RCC 7860 (cell line): ENCODE results near the gene BNC2.
"Not testable (repeated sequence)": the region's sequence is repeated elsewhere in the genome, so short reads cannot be mapped to it uniquely, and the experiment has no call there.

Experiments
- DNase-seq: peaks from one replicate; pipeline ENCODE4 v3.0.0-alpha.2; 2015; ENCODE audit warnings: low spot score
- FAIRE-seq: peaks from 2 replicates; lab custom pipeline; 2012; peaks lifted over from hg19 to GRCh38; lab: Jason Lieb, UNC

The BNC2 gene

DNA sequence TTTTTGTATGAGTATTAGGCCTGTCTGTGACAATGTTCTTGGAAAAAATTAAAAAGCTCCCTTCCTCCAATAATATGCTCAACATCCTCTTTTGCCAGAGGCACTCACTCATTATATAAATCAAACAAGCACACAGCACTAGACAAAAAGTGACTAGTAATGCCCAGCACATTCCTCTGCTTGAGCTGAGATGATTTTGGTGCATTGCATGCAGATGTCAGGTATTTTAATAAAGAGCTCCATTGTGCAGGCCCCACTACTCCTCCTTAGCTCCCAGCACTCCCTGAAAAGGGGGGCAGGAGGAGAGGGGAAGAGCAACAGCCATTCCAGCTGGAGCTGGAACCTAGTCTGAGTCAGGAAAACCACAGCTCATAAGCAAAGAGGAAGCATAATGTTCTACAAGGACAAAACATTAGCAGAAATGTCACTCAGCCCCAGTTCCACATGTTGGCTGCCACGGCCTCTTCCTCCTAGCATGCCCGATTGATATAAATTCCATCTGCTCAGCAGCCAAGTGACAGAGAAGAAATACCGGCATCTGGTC is 348.5 kb downstream of the BNC2 start:
- peak; percentile 70 for DNase-seq
- FAIRE-seq = peak; percentile 89

DNA sequence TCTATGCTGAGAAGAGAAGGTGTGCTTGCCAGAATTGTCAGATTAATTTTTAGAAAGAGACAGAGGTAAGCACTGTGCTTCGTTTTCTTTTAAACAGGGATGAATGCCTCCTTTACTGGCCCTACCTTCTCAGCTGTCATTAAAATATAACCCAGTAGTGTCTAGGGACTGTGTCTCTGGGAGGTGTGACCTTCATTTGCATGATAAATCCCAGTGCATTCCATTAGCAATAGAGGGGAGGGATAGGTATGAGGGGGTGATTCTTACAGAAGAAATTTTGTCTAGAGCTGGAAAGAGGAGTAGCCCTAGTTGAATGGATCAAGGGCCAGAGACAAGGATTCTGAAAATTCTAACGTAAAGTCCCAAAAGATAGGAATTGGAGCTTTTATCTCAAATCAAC is 351.5 kb downstream of the BNC2 start:
- DNase-seq = no peak
- FAIRE-seq = no peak

DNA sequence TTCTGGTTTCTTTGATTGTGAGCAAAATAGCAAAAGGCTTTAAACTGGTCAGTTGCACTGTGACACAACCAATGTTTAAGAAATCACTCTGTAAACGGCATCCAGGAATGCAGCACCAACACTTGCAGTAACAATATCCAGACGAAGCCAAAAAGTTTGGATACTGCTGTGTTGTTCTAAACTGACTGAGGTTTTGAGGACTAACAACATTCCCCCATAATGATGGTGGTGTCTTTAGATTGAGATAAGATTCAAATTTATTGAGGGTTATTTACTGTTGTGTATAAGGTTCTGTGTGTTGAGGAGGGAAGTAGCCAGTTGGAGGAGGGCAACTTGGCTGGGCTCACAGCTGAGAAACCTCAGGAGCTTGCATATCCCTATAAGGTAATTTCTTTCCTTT is 353.6 kb downstream of the BNC2 start:
- FAIRE-seq = no peak
- no peak for DNase-seq

DNA sequence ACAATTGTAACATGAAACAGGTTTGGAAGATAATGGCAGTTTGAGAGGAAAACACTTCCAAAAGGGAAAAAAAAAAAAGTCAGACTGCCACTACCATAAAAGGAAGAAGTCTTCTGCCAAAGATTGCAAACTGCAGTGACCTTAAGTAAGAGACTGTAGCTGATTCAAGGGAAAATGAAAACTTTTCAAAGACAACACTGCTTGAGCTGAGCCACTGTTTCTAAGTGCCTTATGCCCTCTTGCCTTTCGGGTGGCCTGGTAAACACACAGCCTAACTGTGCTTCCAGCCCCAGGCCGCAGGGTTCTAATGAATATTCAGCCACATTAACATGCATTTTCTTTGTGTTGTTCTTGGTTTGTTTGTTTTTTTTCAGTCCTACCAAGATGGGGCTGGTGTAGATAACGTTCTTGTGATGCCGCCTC is 354.6 kb downstream of the BNC2 start:
- DNase-seq (no peak), FAIRE-seq (no peak)

- no peak for FAIRE-seq
- DNase-seq = no peak
Observed at GRCh38 chr9:16515207-16515606, 355.3 kb downstream of the BNC2 start.

DNA sequence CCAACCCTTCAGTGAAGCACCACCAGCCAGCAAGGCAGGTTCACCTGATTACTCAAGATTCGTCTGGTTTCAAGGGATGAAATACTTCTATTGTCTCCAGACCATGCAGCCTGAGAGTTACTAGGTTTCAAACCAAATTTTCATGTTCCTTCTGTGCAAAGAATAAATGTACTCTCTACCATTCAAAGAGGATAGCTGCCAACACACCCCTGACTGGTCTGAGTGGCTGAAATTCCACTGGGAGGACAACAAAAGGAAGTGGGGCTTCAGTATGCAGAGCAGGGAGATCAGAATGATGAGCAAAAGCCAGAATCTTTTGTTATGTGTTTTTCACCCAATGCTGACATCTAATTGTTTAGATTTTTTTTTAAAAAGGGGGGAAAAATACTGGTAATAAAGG is 356.3 kb downstream of the BNC2 start:
- FAIRE-seq (no peak), DNase-seq (no peak)

DNA sequence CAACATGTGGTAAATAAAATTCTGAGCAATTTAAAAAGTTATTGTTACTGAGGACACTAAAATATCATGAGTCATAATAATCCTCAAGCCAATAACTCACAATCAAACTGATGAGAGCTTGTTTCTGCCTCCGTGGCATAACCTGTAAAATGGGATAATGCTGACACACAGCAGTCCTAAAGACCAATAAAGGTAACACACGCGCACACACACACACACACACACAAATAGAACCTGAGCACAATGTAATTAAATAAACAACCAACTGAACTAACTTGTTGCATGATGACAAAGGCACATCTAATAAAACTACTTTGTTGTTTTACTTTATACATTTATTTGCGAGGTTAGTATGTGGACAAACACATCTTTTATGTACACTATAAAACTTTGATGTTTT is 358.2 kb downstream of the BNC2 start:
- no peak for DNase-seq
- no peak for FAIRE-seq

DNA sequence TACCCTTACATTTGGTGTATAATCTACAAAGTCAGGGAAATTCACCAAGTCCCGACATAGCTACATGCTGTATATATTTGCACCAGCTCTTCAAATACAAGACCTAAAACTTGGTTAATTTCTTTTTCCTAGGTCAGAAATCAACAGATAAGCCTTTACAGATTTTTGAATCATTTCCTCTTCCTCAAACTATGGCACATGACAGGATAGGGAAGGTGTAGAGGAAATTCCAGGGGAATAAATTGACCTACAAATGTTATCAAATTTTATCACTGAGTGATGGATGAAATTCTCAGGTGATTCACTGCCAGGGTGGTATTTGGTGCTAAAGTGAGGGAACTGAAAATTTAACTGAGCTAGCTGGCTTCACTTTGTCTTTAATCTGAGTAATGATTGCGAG is 360.0 kb downstream of the BNC2 start:
- no peak for FAIRE-seq
- no peak for DNase-seq

- peak; percentile 78 for DNase-seq
- peak; percentile 91 for FAIRE-seq
Observed at GRCh38 chr9:16509997-16510396, 360.5 kb downstream of the BNC2 start.

DNA sequence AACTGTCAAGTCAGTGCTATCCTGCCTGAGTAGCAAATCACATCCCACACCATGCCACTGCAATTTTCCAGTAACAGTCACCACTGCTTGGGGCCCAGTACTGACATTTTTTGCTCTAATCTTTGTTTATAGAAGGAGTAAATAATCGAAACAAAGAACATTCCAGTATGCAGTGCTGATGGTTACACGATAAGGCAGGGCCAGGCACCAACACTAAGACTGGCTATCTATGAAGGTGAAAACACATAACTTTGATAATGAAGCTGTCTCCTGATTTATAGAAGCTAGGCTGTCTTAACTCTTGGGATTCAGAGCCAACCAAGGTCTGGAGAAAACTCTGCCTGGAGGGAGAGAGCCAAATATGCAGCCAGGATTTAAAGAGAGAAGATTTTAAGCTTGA is 365.3 kb downstream of the BNC2 start:
- DNase-seq (no peak), FAIRE-seq (no peak)

- no peak for DNase-seq
- no peak for FAIRE-seq
Observed at GRCh38 chr9:16501726-16502125, 368.7 kb downstream of the BNC2 start.

DNA sequence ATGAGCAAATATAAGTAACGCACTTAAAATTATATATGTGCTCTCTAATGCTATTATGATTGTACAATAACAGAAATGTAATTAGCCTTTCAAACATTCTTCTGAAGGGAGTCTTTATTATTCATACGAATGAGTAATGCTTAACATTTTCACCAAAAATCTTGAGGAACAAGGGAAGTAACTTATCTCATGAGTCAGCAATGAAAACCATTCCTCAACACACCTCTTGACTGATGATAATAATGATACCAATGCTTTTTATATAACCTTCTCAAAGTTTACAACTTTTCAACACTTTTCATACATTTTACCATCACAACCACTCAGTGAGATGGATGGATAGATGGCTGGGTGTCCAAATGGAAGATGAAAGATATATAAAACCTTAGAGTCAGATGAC is 369.3 kb downstream of the BNC2 start:
- FAIRE-seq (peak; percentile 72), DNase-seq (peak; percentile 23)

GRCh38 chr9:16500386-16500785 is 370.1 kb downstream of the BNC2 start:
- FAIRE-seq (no peak), DNase-seq (no peak)

DNA sequence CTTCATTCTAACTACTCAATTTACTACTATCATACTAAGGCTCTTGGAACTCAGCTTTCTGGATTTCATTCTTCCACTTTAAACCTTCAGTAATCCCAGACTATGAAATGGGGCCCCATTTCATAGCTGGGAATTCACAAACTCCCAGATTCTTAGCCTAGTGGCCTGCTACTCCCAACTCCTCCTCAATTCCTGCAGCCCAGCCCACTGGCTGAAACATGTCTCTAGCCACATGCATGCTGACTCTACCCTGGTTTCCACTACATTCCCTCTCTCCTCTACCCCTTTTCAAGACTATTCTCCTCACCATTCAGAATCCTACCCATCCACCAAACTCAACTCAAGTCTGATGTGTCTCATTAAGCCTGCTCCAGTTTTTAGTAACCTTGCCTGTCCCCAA is 370.6 kb downstream of the BNC2 start:
- no peak for FAIRE-seq
- no peak for DNase-seq

- no peak for DNase-seq
- no peak for FAIRE-seq
Observed at GRCh38 chr9:16496908-16497307, 373.6 kb downstream of the BNC2 start.

- no peak for DNase-seq
- FAIRE-seq = no peak
Observed at GRCh38 chr9:16487915-16488314, 382.6 kb downstream of the BNC2 start.

DNA sequence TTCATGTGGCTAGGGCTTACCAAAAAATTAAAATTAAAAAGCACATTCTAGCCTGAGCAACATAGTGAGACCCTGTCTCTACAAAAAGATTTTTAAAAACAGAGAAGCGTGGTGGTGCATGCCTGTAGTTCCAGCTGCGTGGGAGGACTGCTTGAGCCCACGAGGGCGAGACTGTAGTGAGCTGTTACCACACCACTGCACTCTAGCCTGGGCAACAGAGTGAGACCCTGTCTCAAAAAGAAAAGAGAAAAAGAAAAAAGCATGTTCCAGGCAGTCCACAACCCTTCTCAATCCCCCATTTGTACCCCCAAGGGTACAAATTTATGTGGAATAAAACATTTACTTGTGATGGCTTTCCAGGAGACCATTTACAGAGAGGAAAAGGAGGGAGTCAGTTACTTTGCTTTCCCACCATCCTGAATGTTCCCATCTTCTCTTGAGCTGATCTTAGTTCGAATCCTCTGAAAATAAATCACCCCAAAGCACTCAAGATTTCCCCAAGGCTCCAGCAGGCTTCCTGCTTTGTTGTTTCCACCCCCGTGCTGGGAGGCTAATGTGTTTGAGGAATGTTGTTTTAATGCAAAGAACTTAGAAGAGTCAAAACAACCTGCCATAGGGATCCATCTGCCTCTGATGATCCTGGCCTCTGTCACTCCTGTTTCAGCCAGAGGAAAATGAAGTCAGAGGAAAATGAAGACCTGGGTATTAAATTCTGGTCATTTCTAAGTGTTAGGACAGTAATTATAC is 384.7 kb downstream of the BNC2 start:
- DNase-seq = no peak
- FAIRE-seq = no peak

DNA sequence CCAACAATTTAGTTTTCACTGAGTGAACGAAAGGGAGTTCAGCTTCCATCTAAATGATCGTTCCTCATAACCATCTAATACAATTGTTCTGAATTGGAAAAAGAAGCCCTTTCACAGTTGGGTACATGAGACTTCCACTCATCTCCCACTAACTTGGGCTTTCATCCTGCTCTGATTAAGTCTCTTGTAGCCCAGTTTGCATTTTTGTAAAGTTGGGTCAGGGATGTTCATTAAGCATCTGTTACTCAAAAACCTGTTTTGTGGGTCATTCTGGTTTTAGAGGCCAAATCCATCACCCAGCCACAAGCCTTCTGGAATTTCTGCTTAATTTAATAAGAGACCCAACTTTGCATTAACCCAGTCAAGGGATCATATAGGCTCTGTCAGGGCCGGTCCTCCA is 385.3 kb downstream of the BNC2 start:
- FAIRE-seq = no peak
- no peak for DNase-seq

DNA sequence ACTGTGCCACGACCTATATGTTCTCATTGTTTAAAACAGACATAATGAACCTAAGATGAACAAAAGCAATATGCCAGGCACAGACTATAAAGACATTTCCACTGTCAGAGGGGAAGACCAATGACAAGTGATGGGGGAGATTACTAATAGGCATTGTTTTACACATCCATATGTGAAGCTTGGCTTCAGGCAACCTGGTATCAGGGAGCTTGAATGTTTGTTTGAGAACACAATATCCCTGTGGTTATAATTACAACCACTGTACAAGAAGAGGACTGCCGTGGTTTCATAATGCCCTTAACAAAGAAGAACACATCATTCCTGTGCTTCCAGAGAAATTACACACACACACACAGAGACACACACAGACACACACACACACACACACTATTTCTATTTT is 385.7 kb downstream of the BNC2 start:
- DNase-seq (no peak), FAIRE-seq (no peak)

GRCh38 chr9:16484180-16484579 is 386.3 kb downstream of the BNC2 start:
- DNase-seq (no peak), FAIRE-seq (no peak)

DNA sequence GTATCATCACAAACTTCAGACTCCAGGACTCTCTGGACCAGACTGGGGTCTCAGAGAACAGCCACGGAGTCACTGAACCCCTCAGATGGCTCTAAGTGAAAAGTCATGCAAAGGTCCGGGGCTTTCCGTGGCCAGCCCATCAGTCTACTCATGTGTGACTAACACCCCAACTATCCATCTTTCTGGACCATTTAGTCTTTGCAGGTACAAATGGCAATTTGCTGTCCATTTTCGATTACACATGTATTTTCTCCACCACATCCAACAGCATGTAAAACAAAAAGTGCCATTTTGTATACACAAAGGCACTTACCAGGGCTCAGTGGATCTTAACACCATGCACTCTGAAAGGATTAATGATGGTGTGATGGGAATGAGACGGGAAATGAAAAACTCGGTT is 387.7 kb downstream of the BNC2 start:
- DNase-seq (no peak), FAIRE-seq (no peak)

DNA sequence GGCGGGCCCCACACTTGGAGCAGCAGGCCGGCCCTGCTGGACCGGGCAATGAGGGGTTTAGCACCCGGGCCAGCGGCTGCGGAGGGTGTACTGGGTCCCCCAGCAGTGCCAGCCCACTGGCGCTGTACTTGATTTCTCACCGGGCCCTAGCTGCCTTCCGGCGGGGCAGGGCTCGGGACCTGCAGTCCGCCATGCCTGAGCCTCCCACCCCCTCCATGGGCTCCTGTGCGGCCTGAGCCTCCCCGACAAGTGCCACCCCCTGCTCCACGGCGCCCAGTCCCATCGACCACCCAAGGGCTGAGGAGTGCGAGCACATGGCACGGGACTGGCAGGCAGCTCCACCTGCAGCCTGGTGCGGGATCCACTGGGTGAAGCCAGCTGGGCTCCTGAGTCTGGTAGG is 389.9 kb downstream of the BNC2 start:
- DNase-seq = not testable (repeated sequence)

DNA sequence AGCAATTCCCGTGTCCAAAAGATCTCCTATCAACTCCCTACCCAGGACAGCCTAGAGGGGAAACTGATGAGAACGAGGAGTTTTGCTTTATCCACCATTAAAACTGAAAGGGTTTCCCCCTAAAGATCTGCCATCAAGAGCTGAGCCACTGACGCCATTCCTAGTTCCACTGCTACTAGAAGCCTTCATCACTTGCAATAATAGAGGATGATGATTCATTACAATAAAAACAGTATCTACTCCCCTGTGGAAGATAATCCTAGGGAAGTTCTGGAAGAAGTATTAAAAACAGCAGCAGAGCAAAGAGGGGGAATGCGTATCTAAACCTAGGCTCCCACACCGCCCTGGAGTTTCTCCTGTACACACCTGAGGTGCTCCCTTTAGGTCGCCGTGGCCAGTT is 394.5 kb downstream of the BNC2 start:
- no peak for DNase-seq
- no peak for FAIRE-seq

More for the DNA sequence above, 389.9 kb downstream of the BNC2 start:
- FAIRE-seq = not testable (repeated sequence)
